H7 (cell line): ENCODE data around the gene CHST6. TPM values are rescaled to one million over a fixed set of nuclear protein-coding genes. Genes with fewer than 3 reads are reported as not detected.

ENCODE experiments used
- DNase-seq: peaks from one replicate; pipeline ENCODE4 v3.0.0; 2012
- H3K27me3 ChIP-seq: 2 replicates; pipeline ENCODE4 v1.6.0; 2011; ENCODE audit warnings: mild to moderate bottlenecking, low read length; ENCODE audit not compliant: control insufficient read depth, insufficient read depth
- H3K36me3 ChIP-seq: replicated peaks from 2 replicates; pipeline ENCODE4 v1.5.1; 2011; ENCODE audit warnings: low read length; ENCODE audit not compliant: control insufficient read depth, insufficient read depth
- H3K4me3 ChIP-seq: 2 replicates; pipeline ENCODE4 v1.5.1; 2011; ENCODE audit warnings: low read depth, mild to moderate bottlenecking, control low read depth, low read length, moderate library complexity; ENCODE audit not compliant: insufficient read depth
- total RNA-seq: library from RNA; depleted of rRNA; stranded (reverse); fragments of >200 nt; shearing (Covaris generic); gene quantifications from 2 replicates; pipeline ENCODE4 v1.2.3, GENCODE V29; 2014

Gene CHST6
- total RNA-seq, 1 experiment from 2014 or later, result 11.5 TPM

- Histone ChIP-seq H3K36me3 (peaks cover 2% of the 10 kb centered on the region), H3K27me3 (peaks cover 7% of the 10 kb centered on the region), H3K4me3 (no peak overlapping the region)
- DNase-seq, result peak; percentile 76
Measured at GRCh38 chr16:75491876-75492275, 3.4 kb downstream of the CHST6 start.

DNA sequence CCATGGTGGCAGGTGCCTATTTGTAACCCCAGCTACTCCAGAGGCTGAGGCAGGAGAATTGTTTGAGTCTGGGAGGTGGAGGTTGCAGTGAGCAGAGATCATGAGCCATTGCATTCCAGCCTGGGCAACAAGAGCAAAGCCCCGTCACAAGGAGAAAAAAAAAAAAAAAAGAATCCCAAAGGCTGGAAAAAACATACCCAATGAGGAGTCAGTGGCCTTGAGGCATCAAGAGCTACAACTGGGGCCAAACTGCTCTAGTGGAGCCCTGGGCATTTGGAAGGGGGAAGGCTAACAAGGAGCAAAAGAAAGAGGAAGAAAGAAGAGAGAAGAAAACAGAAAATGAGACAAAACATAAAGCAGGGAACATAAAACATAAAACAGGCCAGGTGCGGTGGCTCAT, 6.9 kb downstream of the CHST6 start:
- H3K36me3 ChIP-seq, result peaks cover 2% of the 10 kb centered on the region
- DNase-seq, result no peak

DNA sequence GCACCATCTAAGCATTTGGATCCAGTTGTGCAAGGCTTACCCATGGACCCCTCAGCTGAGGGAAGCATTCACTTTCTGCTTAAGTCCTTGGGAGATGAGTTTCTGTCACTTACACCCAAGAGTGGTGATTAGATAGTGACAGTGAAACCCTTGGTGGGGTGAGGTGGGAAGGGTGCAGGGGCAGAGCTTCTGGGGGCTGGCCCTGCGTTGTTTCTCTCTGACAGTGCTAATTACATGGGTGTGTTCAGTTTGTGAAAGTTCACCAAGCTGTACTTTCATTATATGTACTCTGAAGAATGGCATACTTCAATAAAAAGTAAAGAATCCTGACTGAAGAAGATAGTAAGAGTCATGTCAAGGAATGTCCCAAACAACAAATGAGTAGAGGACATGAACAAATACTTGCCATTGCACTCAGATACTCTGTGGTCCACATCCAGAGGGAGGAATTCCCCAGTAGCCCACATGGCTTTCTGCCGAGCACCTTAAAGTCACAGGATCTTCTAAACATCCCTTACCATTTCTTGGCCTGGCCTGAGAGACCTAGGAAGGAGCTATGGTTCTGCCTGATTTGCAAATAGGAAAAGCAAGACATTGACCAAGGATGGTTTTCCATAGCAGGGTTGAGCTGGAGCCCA, 8.4 kb downstream of the CHST6 start:
- no peak for DNase-seq
- Histone ChIP-seq H3K4me3 (no peak overlapping the region), H3K27me3 (no peaks in the 10 kb centered on the region), H3K36me3 (peaks cover 2% of the 10 kb centered on the region)

More for the DNA sequence above, 6.9 kb downstream of the CHST6 start:
- H3K27me3 ChIP-seq, result no peaks in the 10 kb centered on the region
- no peak overlapping the region for H3K4me3 ChIP-seq

- peaks cover 2% of the 10 kb centered on the region for H3K36me3 ChIP-seq
- DNase-seq, result no peak
- H3K4me3 ChIP-seq, result no peak overlapping the region
- H3K27me3 ChIP-seq, result no peaks in the 10 kb centered on the region
Measured at GRCh38 chr16:75486014-75486675, 9.1 kb downstream of the CHST6 start.

DNA sequence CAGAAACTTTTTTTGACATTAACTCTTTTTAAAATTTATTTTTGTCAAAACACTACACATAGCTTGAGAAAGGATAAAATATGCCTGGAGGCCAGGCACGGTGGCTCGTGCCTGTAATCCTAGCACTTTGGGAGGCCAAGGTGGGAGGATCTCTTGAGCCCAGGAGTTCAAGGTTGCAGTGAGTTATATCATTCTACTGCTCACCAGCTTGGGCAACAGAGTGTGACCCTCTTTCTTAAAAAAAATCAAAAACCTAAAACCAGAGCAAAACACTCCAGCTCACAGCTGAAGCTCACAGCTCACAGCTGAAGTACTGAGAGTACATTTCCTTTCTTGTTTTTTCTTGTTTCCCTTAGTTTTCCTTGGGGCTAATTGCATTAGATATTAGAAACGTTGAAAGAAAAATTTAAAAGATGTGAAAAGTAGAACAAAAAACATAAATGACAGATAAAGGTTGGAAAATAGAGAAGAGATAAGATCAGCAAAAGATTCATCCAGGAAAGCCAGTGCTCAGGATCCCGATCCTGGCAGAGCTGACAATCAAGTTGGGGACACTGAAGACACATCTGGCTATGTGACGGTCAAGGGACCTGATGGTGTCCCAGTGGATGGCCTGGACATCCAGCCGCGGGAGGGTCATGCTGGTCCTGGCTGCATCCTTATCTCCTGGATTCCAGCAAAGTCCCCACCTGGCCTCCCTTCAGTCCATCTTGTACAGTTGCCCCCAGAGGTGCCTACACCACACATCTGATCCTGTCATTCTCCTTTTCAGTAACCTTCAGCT, 9.8 kb downstream of the CHST6 start:
- H3K27me3 ChIP-seq, result no peaks in the 10 kb centered on the region
- DNase-seq, result no peak
- H3K36me3 ChIP-seq, result peaks cover 2% of the 10 kb centered on the region
- H3K4me3 ChIP-seq, result no peak overlapping the region

GRCh38 chr16:75483222-75483621, 12.0 kb downstream of the CHST6 start:
- no peaks in the 10 kb centered on the region; the same call in none of the 2 replicates for H3K36me3 ChIP-seq
- no peak overlapping the region for H3K4me3 ChIP-seq
- H3K27me3 ChIP-seq, result no peaks in the 10 kb centered on the region
- no peak for DNase-seq

GRCh38 chr16:75482434-75483205, 12.6 kb downstream of the CHST6 start:
- Histone ChIP-seq H3K27me3 (no peaks in the 10 kb centered on the region), H3K36me3 (peaks cover 3% of the 10 kb centered on the region), H3K4me3 (no peak overlapping the region)
- no peak for DNase-seq

DNA sequence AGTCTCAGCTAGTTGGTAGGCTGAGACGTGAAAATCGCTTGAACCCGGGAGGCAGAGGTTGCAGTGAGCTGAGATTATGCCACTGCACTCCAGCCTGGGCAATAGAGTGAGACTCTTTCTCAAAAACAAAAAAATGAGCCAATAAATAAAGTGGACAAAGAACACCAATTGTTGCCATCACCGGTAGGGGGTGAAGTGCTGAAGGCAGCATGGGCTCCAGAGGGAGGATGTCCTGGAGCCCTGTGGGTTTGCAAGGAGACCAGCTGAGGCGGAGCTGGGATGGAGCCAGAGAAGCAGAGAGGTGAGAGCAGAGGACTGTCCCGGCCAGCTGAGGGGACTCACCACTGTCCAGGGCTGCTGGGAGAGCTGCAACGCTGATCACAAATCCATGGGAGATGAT, 13.8 kb downstream of the CHST6 start:
- Histone ChIP-seq H3K36me3 (peaks cover 3% of the 10 kb centered on the region), H3K4me3 (no peak overlapping the region), H3K27me3 (no peaks in the 10 kb centered on the region)
- DNase-seq, result no peak

- DNase-seq, result no peak
- Histone ChIP-seq H3K4me3 (no peak overlapping the region), H3K27me3 (no peaks in the 10 kb centered on the region), H3K36me3 (peaks cover 3% of the 10 kb centered on the region)
Measured at GRCh38 chr16:75479421-75479990, 15.7 kb downstream of the CHST6 start.

DNA sequence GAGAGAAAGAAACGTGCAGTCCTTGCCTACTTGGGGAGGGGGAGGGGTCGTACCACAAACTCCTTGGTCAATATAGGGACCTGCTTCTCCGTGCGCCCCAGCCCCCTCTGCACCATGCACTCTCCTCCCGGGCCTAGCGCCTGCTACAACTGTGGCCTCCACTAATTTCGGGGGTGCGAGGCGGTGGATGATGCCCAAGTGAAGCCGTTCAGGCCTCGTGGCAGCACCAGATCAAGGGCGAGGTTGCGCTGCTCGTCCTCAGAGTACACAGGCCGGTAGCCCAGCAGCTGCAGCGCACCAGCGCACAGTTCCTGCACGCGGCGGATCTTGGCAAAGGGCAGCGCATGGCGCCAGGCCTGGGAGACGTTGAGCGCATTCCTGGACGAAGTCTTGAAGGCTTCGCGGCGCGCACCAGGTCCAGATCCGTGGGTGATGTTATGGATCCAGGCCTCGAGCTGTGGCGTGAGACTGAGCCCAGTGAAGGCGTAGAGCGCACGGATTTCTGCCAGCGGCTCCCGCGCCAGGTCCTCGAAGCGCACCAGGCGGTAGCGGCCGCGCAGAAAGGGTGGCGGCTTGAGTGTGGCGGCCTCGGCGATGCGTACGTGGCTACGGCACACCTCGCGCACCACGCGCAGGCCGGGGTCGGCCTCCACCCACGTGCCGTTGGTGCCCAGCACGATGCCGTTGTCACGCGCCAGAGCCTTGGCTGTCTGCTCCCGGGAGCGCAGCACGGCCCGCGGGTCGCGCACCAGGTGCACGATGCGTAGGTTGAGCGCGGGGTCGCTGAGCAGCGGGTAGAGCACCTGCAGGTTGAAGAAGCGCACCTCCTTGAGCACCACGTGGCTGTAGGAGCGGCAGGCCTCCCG, 16.5 kb downstream of the CHST6 start:
- DNase-seq, result no peak
- Histone ChIP-seq H3K36me3 (peaks cover 3% of the 10 kb centered on the region), H3K4me3 (no peak overlapping the region), H3K27me3 (no peaks in the 10 kb centered on the region)

DNA sequence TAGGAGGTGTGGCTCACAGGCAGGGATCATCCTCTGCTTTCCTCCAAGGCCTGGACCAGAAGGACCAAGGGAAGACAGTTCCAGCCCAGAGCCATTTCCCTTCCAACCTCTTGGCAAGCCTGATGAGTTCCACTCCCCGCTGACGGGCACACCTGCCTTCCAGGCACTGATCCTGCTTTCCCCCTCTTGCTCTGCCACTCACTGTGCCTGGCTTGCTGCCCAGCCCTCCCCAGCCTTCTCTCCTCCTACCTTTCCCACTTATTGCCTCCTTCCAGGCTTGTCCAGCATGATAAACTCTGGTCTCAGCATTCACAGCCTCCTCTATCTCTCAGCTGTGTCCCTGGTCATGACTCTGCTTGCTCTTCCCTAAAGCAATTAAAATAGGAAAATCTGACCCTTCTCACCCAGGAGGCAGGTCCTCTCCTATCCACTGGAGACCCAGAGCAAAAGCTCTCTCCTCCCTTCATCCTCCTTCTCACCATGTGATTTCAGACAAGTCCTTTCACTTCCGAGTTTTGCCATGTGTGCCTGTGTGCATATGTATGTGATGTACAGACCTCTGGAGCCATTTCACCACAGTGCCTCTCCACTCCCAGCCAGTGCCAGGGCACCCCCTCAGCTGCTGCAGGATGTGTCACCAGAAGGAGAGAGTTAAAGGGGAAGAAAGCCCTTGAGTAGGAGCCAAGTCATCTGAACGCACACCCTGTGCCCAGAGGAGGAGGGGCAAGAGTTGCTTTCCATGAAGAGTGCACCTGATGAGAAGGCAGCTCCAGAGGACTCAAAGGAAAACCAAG, 17.4 kb downstream of the CHST6 start:
- no peak overlapping the region for H3K4me3 ChIP-seq
- H3K27me3 ChIP-seq, result no peaks in the 10 kb centered on the region
- DNase-seq, result no peak
- peaks cover 4% of the 10 kb centered on the region for H3K36me3 ChIP-seq

GRCh38 chr16:75476817-75477216, 18.4 kb downstream of the CHST6 start:
- DNase-seq, result no peak
- H3K27me3 ChIP-seq, result no peaks in the 10 kb centered on the region
- peaks cover 5% of the 10 kb centered on the region for H3K36me3 ChIP-seq
- no peak overlapping the region for H3K4me3 ChIP-seq

DNA sequence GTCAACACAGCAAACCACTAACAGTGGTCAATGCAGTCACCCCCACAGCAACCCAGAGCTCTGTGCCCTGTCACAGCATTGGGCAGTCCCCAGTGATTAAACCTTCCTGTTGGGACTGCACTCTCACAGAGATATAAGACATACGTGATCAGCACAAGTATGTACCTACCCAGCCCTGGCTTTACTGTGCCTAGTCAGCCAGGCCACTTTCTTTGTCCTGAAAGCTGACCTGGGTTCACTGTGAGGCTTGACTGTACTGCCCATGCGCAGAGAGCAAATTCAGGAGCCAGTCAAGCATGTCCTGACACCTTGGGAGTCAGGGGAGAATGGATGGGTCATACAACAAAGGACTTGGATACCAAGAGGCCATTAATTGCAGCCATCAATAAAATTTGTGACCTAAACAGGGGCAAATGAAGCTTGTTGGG, 19.8 kb downstream of the CHST6 start:
- peaks cover 5% of the 10 kb centered on the region for H3K36me3 ChIP-seq
- no peak for DNase-seq
- H3K27me3 ChIP-seq, result no peaks in the 10 kb centered on the region
- H3K4me3 ChIP-seq, result no peak overlapping the region
